ENCODE measurements around the gene WFDC10A.
"Not testable (repeated sequence)": the region's sequence is repeated elsewhere in the genome, so short reads cannot be mapped to it uniquely, and the experiment has no call there.

WFDC10A gene

GRCh38 chr20:45630371-45630770 lies 832 bp downstream of the WFDC10A start:
- H3K27ac Mint-ChIP-seq = no peak overlapping the region
- peaks cover 44% of the 10 kb centered on the region for H3K27me3 Mint-ChIP-seq
- no peaks in the 10 kb centered on the region for H3K9me3 Mint-ChIP-seq
- H3K4me1 Mint-ChIP-seq (ENCODE audit: low read depth) = peaks cover 4% of the 10 kb centered on the region
- H3K36me3 Mint-ChIP-seq (ENCODE audit: low read depth) = no peaks in the 10 kb centered on the region
- no peak overlapping the region for H3K4me3 Mint-ChIP-seq

- Mint-ChIP-seq H3K27me3 (peaks cover 41% of the 10 kb centered on the region), H3K36me3 (ENCODE audit: low read depth) (no peaks in the 10 kb centered on the region), H3K4me3 (no peak within 1 kb of the TSS), H3K9me3 (no peaks in the 10 kb centered on the region), H3K27ac (no peak within 1 kb of the TSS), H3K4me1 (ENCODE audit: low read depth) (peaks cover 4% of the 10 kb centered on the region)
Measured at GRCh38 chr20:45631184-45631583, 1.6 kb downstream of the WFDC10A start, which contains the start of gene WFDC9. Gene WFDC9, minus strand, starts transcription at chr20:45631284. Its CDS starts 21,103 bp downstream, at chr20:45610181.

- Mint-ChIP-seq H3K4me3 (no peak overlapping the region), H3K9me3 (no peaks in the 10 kb centered on the region), H3K27ac (no peak overlapping the region), H3K36me3 (ENCODE audit: low read depth) (no peaks in the 10 kb centered on the region), H3K4me1 (ENCODE audit: low read depth) (no peaks in the 10 kb centered on the region), H3K27me3 (peaks cover 37% of the 10 kb centered on the region)
Measured at GRCh38 chr20:45636513-45636912, 7.0 kb downstream of the WFDC10A start.

- Mint-ChIP-seq H3K27me3 (peaks cover 28% of the 10 kb centered on the region), H3K4me1 (ENCODE audit: low read depth) (no peaks in the 10 kb centered on the region), H3K36me3 (ENCODE audit: low read depth) (no peaks in the 10 kb centered on the region), H3K27ac (no peak overlapping the region), H3K9me3 (no peaks in the 10 kb centered on the region), H3K4me3 (no peak overlapping the region)
Measured at GRCh38 chr20:45639687-45640086, 10.1 kb downstream of the WFDC10A start.

- peaks cover 28% of the 10 kb centered on the region for H3K27me3 Mint-ChIP-seq
- H3K9me3 Mint-ChIP-seq; H3K4me1 Mint-ChIP-seq (ENCODE audit: low read depth); H3K27ac Mint-ChIP-seq; H3K4me3 Mint-ChIP-seq; H3K36me3 Mint-ChIP-seq (ENCODE audit: low read depth): not testable (repeated sequence)
Measured at GRCh38 chr20:45641076-45641475, 11.5 kb downstream of the WFDC10A start.

GRCh38 chr20:45645869-45646268 lies 16.3 kb downstream of the WFDC10A start:
- not testable (repeated sequence) for H3K4me3 Mint-ChIP-seq; H3K9me3 Mint-ChIP-seq; H3K27ac Mint-ChIP-seq; H3K4me1 Mint-ChIP-seq (ENCODE audit: low read depth); H3K27me3 Mint-ChIP-seq; H3K36me3 Mint-ChIP-seq (ENCODE audit: low read depth)

GRCh38 chr20:45646875-45647274 lies 17.3 kb downstream of the WFDC10A start:
- peaks cover 9% of the 10 kb centered on the region for H3K27me3 Mint-ChIP-seq

GRCh38 chr20:45647441-45648050 lies 18.0 kb downstream of the WFDC10A start:
- H3K27me3 Mint-ChIP-seq = peaks cover 12% of the 10 kb centered on the region

More at GRCh38 chr20:45646875-45647274, 17.3 kb downstream of the WFDC10A start:
- Mint-ChIP-seq H3K4me1 (ENCODE audit: low read depth) (no peaks in the 10 kb centered on the region), H3K4me3 (no peak overlapping the region), H3K9me3 (no peaks in the 10 kb centered on the region), H3K36me3 (ENCODE audit: low read depth) (no peaks in the 10 kb centered on the region), H3K27ac (no peak overlapping the region)

GRCh38 chr20:45649312-45649863 lies 19.8 kb downstream of the WFDC10A start:
- Mint-ChIP-seq H3K36me3 (ENCODE audit: low read depth) (no peaks in the 10 kb centered on the region), H3K9me3 (no peaks in the 10 kb centered on the region), H3K27ac (no peak overlapping the region), H3K27me3 (peaks cover 26% of the 10 kb centered on the region), H3K4me1 (ENCODE audit: low read depth) (no peaks in the 10 kb centered on the region), H3K4me3 (no peak overlapping the region)

More at GRCh38 chr20:45647441-45648050, 18.0 kb downstream of the WFDC10A start:
- Mint-ChIP-seq H3K4me3 (no peak overlapping the region), H3K27ac (no peak overlapping the region), H3K36me3 (ENCODE audit: low read depth) (no peaks in the 10 kb centered on the region), H3K9me3 (no peaks in the 10 kb centered on the region), H3K4me1 (ENCODE audit: low read depth) (no peaks in the 10 kb centered on the region)

- not testable (repeated sequence) for H3K4me3 Mint-ChIP-seq; H3K36me3 Mint-ChIP-seq (ENCODE audit: low read depth); H3K9me3 Mint-ChIP-seq; H3K27ac Mint-ChIP-seq; H3K4me1 Mint-ChIP-seq (ENCODE audit: low read depth)
- H3K27me3 Mint-ChIP-seq = peaks cover 34% of the 10 kb centered on the region
Measured at GRCh38 chr20:45651726-45652125, 22.2 kb downstream of the WFDC10A start.

- H3K4me3 Mint-ChIP-seq; H3K36me3 Mint-ChIP-seq (ENCODE audit: low read depth); H3K4me1 Mint-ChIP-seq (ENCODE audit: low read depth); H3K9me3 Mint-ChIP-seq; H3K27ac Mint-ChIP-seq: not testable (repeated sequence)
- H3K27me3 Mint-ChIP-seq = peaks cover 28% of the 10 kb centered on the region
Measured at GRCh38 chr20:45657038-45657437, 27.5 kb downstream of the WFDC10A start.

- Mint-ChIP-seq H3K36me3 (ENCODE audit: low read depth) (no peaks in the 10 kb centered on the region), H3K4me3 (no peak within 1 kb of the TSS), H3K27me3 (peaks cover 65% of the 10 kb centered on the region), H3K9me3 (peaks cover under 1% of the 10 kb centered on the region), H3K4me1 (ENCODE audit: low read depth) (no peaks in the 10 kb centered on the region), H3K27ac (no peak within 1 kb of the TSS)
Measured at GRCh38 chr20:45670139-45670538, 40.6 kb downstream of the WFDC10A start, which contains the start of gene WFDC11. Gene WFDC11, minus strand, starts transcription at chr20:45670239. Its CDS starts 19,639 bp downstream, at chr20:45650600.

- no peak overlapping the region for H3K27ac Mint-ChIP-seq
- H3K4me3 Mint-ChIP-seq = no peak overlapping the region
- peaks cover 67% of the 10 kb centered on the region for H3K27me3 Mint-ChIP-seq
- no peaks in the 10 kb centered on the region for H3K4me1 Mint-ChIP-seq (ENCODE audit: low read depth)
- no peaks in the 10 kb centered on the region for H3K36me3 Mint-ChIP-seq (ENCODE audit: low read depth)
- peaks cover 7% of the 10 kb centered on the region for H3K9me3 Mint-ChIP-seq
Measured at GRCh38 chr20:45672765-45673164, 43.2 kb downstream of the WFDC10A start.

- Mint-ChIP-seq H3K36me3 (ENCODE audit: low read depth) (no peaks in the 10 kb centered on the region), H3K9me3 (peaks cover 17% of the 10 kb centered on the region), H3K4me1 (ENCODE audit: low read depth) (no peaks in the 10 kb centered on the region), H3K4me3 (no peak overlapping the region), H3K27ac (no peak overlapping the region), H3K27me3 (peaks cover 35% of the 10 kb centered on the region)
Measured at GRCh38 chr20:45679650-45680049, 50.1 kb downstream of the WFDC10A start.
